HCT116 (cell line): ENCODE measurements around the gene BTBD6. TPM values are rescaled to one million over a fixed set of nuclear protein-coding genes. Genes with fewer than 3 reads are reported as not detected.

Experiments
- ATAC-seq: fragments of 200-7000 bp; cut with Tn5 transposase; 2 replicates; pipeline ENCODE4 v1.9.1; 2020; ENCODE audit warnings: mild to moderate bottlenecking, moderate library complexity
- BruUV-seq: library from RNA; stranded (reverse); fragments of 400-500 nt; replicated peaks from 2 replicates; lab custom pipeline; 2021; lab: Mats Ljungman, UMichigan
- CTCF ChIA-PET: fragments of 300-600 bp; sonication (Branson Sonifier 250); formaldehyde crosslinking; loops from one replicate; lab custom pipeline; 2021; ENCODE audit warnings: antibody characterized with exemption; lab: Charles Lee
- POLR2A ChIA-PET: fragments of 300-600, 350-600 bp; sonication (Branson Sonifier 250); formaldehyde crosslinking; loops from one replicate; lab custom pipeline; 2021; ENCODE audit warnings: antibody characterized with exemption; lab: Charles Lee
- RAD21 ChIA-PET, 2 experiments: fragments of 300-600 bp; sonication (Branson Sonifier 250); formaldehyde crosslinking; loops; one replicate each; lab custom pipeline; 2023; ENCODE audit warnings: low total read pairs in 2 of 2; ENCODE audit not compliant: uncharacterized antibody in 2 of 2, unreplicated experiment in 2 of 2, low non-redundant PET in 1 of 2; lab: Charles Lee
- DNase-seq: peaks from one replicate; pipeline ENCODE4 v3.0.0-alpha.2; 2010; ENCODE audit warnings: low read depth, low spot score
- H2AFZ ChIP-seq: fragments of 200-600 bp; shearing (Covaris generic), sonication (generic); 2 replicates; pipeline ENCODE4 v1.6.1; 2017; ENCODE audit warnings: low read depth, mixed run types, mixed read lengths, antibody characterized with exemption, low read length; ENCODE audit not compliant: poor library complexity, severe bottlenecking
- H3K27ac ChIP-seq: 2 replicates; pipeline ENCODE4 v1.5.1; 2012; ENCODE audit warnings: low read depth, low read length
- H3K27me3 ChIP-seq: fragments of 200-600 bp; sonication (generic); 2 replicates; pipeline ENCODE4 v1.6.1; 2016; ENCODE audit warnings: mixed run types, low read length, mixed read lengths; ENCODE audit not compliant: insufficient read depth
- H3K36me3 ChIP-seq, 2 experiments: fragments of 200-500 bp in 1 of 2; fragments of 200-600 bp in 1 of 2; sonication (Bioruptor generic) in 1 of 2; sonication (generic) in 1 of 2; 2 replicates each; pipeline versions ENCODE4 v1.5.1 to v1.6.1; 2014 to 2016; ENCODE audit warnings: low read length in 2 of 2, inconsistent platforms in 1 of 2, mixed read lengths in 1 of 2, mixed run types in 1 of 2; ENCODE audit not compliant: insufficient read depth in 2 of 2, control insufficient read depth in 1 of 2
- H3K4me1 ChIP-seq, 2 experiments: fragments of 200-600 bp in 1 of 2; sonication (generic) in 1 of 2; 2 replicates each; pipeline versions ENCODE4 v1.5.1 to v1.6.1; 2012 to 2017; ENCODE audit warnings: low read length in 2 of 2, inconsistent platforms in 1 of 2, mild to moderate bottlenecking in 1 of 2, mixed read lengths in 1 of 2, mixed run types in 1 of 2, moderate library complexity in 1 of 2; ENCODE audit not compliant: insufficient read depth in 2 of 2, control insufficient read depth in 1 of 2
- H3K4me2 ChIP-seq: fragments of 200-600 bp; sonication (generic); 2 replicates; pipeline ENCODE4 v1.6.1; 2017; ENCODE audit warnings: mixed run types, low read length, mixed read lengths
- H3K4me3 ChIP-seq, 2 experiments: fragments of 200-600 bp in 1 of 2; sonication (generic) in 1 of 2; replicated peaks in 1 of 2; 2 replicates each; pipeline ENCODE4 v1.5.1; 2011 to 2016; ENCODE audit warnings: low read length in 2 of 2, control low read depth in 1 of 2, low read depth in 1 of 2, mild to moderate bottlenecking in 1 of 2, mixed read lengths in 1 of 2, mixed run types in 1 of 2
- H3K79me2 ChIP-seq: fragments of 200-600 bp; sonication (generic); 2 replicates; pipeline ENCODE4 v1.6.1; 2017; ENCODE audit warnings: mild to moderate bottlenecking, mixed run types, low read length, moderate library complexity, mixed read lengths; ENCODE audit not compliant: insufficient read depth
- H3K9ac ChIP-seq: fragments of 200-600 bp; sonication (generic); 2 replicates; pipeline ENCODE4 v1.6.1; 2016; ENCODE audit warnings: low read length, mixed read lengths
- H3K9me2 ChIP-seq: fragments of 200-600 bp; sonication (generic), shearing (Covaris generic); 2 replicates; pipeline ENCODE4 v1.6.1; 2017; ENCODE audit warnings: mixed run types, mild to moderate bottlenecking, moderate library complexity; ENCODE audit not compliant: insufficient read depth
- H3K9me3 ChIP-seq, 2 experiments: fragments of 200-500 bp in 1 of 2; fragments of 200-600 bp in 1 of 2; sonication (Bioruptor generic) in 1 of 2; sonication (generic) in 1 of 2; 2 replicates each; pipeline ENCODE4 v1.6.1; 2014 to 2017; ENCODE audit warnings: low read length in 2 of 2, mixed read lengths in 2 of 2, inconsistent platforms in 1 of 2, low read depth in 1 of 2, mild to moderate bottlenecking in 1 of 2, mixed run types in 1 of 2, moderate library complexity in 1 of 2; ENCODE audit not compliant: control insufficient read depth in 1 of 2, insufficient read depth in 1 of 2
- H4K20me1 ChIP-seq: fragments of 200-600 bp; sonication (generic), shearing (Covaris generic); 2 replicates; pipeline ENCODE4 v1.6.1; 2017; ENCODE audit warnings: mixed run types, mild to moderate bottlenecking, moderate library complexity; ENCODE audit not compliant: insufficient read depth
- ATF3 ChIP-seq: IDR thresholded peaks from 2 replicates; pipeline ENCODE4 v1.6.1; 2012
- CTCF ChIP-seq, 3 experiments: fragments of 200-600 bp in 1 of 3; sonication (generic) in 1 of 3; IDR thresholded peaks in 2 of 3; conservative IDR thresholded peaks in 1 of 3; 2 replicates each; pipeline ENCODE4 v1.5.1; 2012 to 2017; ENCODE audit warnings: low read depth in 2 of 3, low read length in 2 of 3, antibody characterized with exemption in 1 of 3, borderline replicate concordance in 1 of 3, control low read depth in 1 of 3, mild to moderate bottlenecking in 1 of 3, mixed read lengths in 1 of 3, mixed run types in 1 of 3, moderate library complexity in 1 of 3; ENCODE audit not compliant: insufficient read depth in 1 of 3
- EZH2 ChIP-seq: fragments of 200-600 bp; sonication (generic); IDR thresholded peaks from 2 replicates; pipeline ENCODE4 v1.6.1; 2017; ENCODE audit warnings: antibody characterized with exemption, mixed run types
- EZH2phosphoT487 ChIP-seq: fragments of 200-600 bp; IDR thresholded peaks from 2 replicates; pipeline ENCODE4 v1.6.1; 2018; ENCODE audit warnings: antibody characterized with exemption, borderline replicate concordance
- MAX ChIP-seq: IDR thresholded peaks from 2 replicates; pipeline ENCODE4 v1.6.1; 2012
- intact Hi-C: fragments of 100-400 bp; cut with micrococcal nuclease; formaldehyde crosslinking; loops from 2 replicates; pipeline ENCODE4 v1.10.0; 2022
- total RNA-seq: library from RNA; stranded (reverse); gene quantifications from one replicate; pipeline ENCODE4 v1.2.1, GENCODE V29; 2021; ENCODE audit not compliant: unreplicated experiment

The BTBD6 gene
- total RNA-seq, 1 experiment from 2014 or later, result 35.9 TPM

GRCh38 chr14:105247715-105248367 lies 492 bp upstream of the BTBD6 start:
- H3K9me2 ChIP-seq, result no peaks in the 10 kb centered on the region
- DNase-seq, result no peak
- ChIA-PET CTCF (interaction anchor here (0.9 to 2.1 kb wide), 2 partner anchors 12 to 104 kb away, joined by 5 to 8 read pairs; no protein-coding TSS in a partner anchor), POLR2A (interaction anchor here (0.7 kb wide), 1 partner anchor 53 kb away, joined by 3 read pairs; the partner anchor contains the start of gene BRF1), RAD21 (no interaction called here)
- peaks cover 8 to 17% of the 10 kb centered on the region in 2 experiments; a peak in 3 of 4 replicates for H3K4me1 ChIP-seq
- no peaks in the 10 kb centered on the region for H4K20me1 ChIP-seq
- H3K9me3 ChIP-seq, result no peaks in the 10 kb centered on the region
- H3K4me2 ChIP-seq, result peak overlapping the region; percentile 100
- H3K9ac ChIP-seq, result peak overlapping the region; percentile 83
- intact Hi-C loops, result no loop called here
- H3K36me3 ChIP-seq, result peaks cover 2 to 10% of the 10 kb centered on the region in 2 experiments; a peak in 3 of 4 replicates
- peaks cover 68% of the 10 kb centered on the region for H3K79me2 ChIP-seq
- no peaks in the 10 kb centered on the region for H3K27me3 ChIP-seq
- no peak overlapping the region for H2AFZ ChIP-seq
- no peak; the same call in 1 of the 2 replicates for ATAC-seq
- peak overlapping the region; percentile 93 for H3K27ac ChIP-seq
- BruUV-seq, result no TSS peak
- peak; percentile 42; the same call in 1 of the 2 replicates for TF ChIP-seq MAX
- TF ChIP-seq EZH2, result no peak
- TF ChIP-seq, all 23 proteins: peak for 1
- peak overlapping the region; percentile 55 to 71 for H3K4me3 ChIP-seq

GRCh38 chr14:105249182-105250007 lies 1.1 kb downstream of the BTBD6 start:
- peak; percentile 18 for ATAC-seq
- Histone ChIP-seq H4K20me1 (no peaks in the 10 kb centered on the region), H3K27ac (peak overlapping the region; percentile 93), H3K4me1 (peaks cover 8 to 17% of the 10 kb centered on the region in 2 experiments; a peak in 3 of 4 replicates), H3K4me3 (peak overlapping the region; percentile 54 to 71), H3K27me3 (no peaks in the 10 kb centered on the region), H3K36me3 (peaks cover 2 to 10% of the 10 kb centered on the region in 2 experiments; a peak in 3 of 4 replicates), H3K9ac (peak overlapping the region; percentile 83), H3K9me2 (no peaks in the 10 kb centered on the region), H2AFZ (no peak overlapping the region), H3K79me2 (peaks cover 56% of the 10 kb centered on the region), H3K4me2 (peak overlapping the region; percentile 88), H3K9me3 (no peaks in the 10 kb centered on the region)
- no peak for DNase-seq
- intact Hi-C loops, result no loop called here
- TF ChIP-seq ATF3, result no peak
- TF ChIP-seq EZH2phosphoT487, result no peak
- no peak for TF ChIP-seq CTCF (IDR thresholded peaks at IDR 0.05 in 2 of 3, conservative IDR thresholded peaks at IDR 0.05 in 1 of 3; ENCODE audit: borderline replicate concordance in 1 of 3, insufficient read depth in 1 of 3, low read depth in 2 of 3, low read length in 2 of 3)
- TSS peak; percentile 66 for BruUV-seq
- ChIA-PET RAD21 (no interaction called here), POLR2A (no interaction called here), CTCF (interaction anchor here (2.1 kb wide), 1 partner anchor 102 kb away, joined by 8 read pairs; no protein-coding TSS in a partner anchor)
